NB4 (cell line): ENCODE data around the gene DOCK2.

Experiments used
- DNase-seq: peaks from one replicate; pipeline ENCODE4 v3.0.0; 2010; ENCODE audit warnings: low read depth
- H3K4me3 ChIP-seq: one replicate; pipeline ENCODE4 v1.5.1; 2011; ENCODE audit warnings: mild to moderate bottlenecking, low read depth, low read length, moderate library complexity
- CTCF ChIP-seq: IDR thresholded peaks from one replicate; pipeline ENCODE4 v1.5.1; 2012; ENCODE audit warnings: low read depth, low read length
- MAX ChIP-seq: IDR thresholded peaks from 2 replicates; pipeline ENCODE4 v1.6.1; 2011; ENCODE audit warnings: low read depth, low read length
- MYC ChIP-seq: IDR thresholded peaks from 2 replicates; pipeline ENCODE4 v1.6.1; 2011; ENCODE audit warnings: low read depth, low read length
- POLR2A ChIP-seq: IDR thresholded peaks from 2 replicates; pipeline ENCODE4 v1.6.1; 2011; ENCODE audit warnings: mild to moderate bottlenecking; ENCODE audit not compliant: insufficient read length; ENCODE audit errors: extremely low read depth

DOCK2 gene

GRCh38 chr5:169781420-169782345 is 144.6 kb downstream of the DOCK2 start:
- no peak for DNase-seq
- H3K4me3 ChIP-seq: no peak overlapping the region
- TF ChIP-seq MYC (no peak), MAX (no peak), POLR2A (no peak), CTCF (no peak)

GRCh38 chr5:169785771-169786618 is 148.9 kb downstream of the DOCK2 start:
- TF ChIP-seq CTCF: no peak
- TF ChIP-seq MYC: no peak
- TF ChIP-seq MAX: no peak
- TF ChIP-seq POLR2A: no peak
- no peak overlapping the region for H3K4me3 ChIP-seq
- no peak for DNase-seq

GRCh38 chr5:169788168-169788567 is 151.1 kb downstream of the DOCK2 start:
- DNase-seq: no peak
- H3K4me3 ChIP-seq: no peak overlapping the region
- no peak for TF ChIP-seq POLR2A
- TF ChIP-seq MYC: no peak
- TF ChIP-seq CTCF: no peak
- TF ChIP-seq MAX: no peak

GRCh38 chr5:169789417-169789940 is 152.4 kb downstream of the DOCK2 start:
- no peak for DNase-seq
- no peak for TF ChIP-seq CTCF

GRCh38 chr5:169791251-169791650 is 154.2 kb downstream of the DOCK2 start:
- no peak for DNase-seq
- TF ChIP-seq POLR2A (no peak), MYC (no peak), MAX (no peak), CTCF (no peak)
- no peak overlapping the region for H3K4me3 ChIP-seq

More at GRCh38 chr5:169789417-169789940, 152.4 kb downstream of the DOCK2 start:
- no peak overlapping the region for H3K4me3 ChIP-seq
